ENCODE results near the gene CITED2. TPM values are rescaled to one million over a fixed set of nuclear protein-coding genes. Genes with fewer than 3 reads are reported as not detected.

Gene CITED2
- total RNA-seq, 1 donor from 2014 or later, result 222 TPM

DNA sequence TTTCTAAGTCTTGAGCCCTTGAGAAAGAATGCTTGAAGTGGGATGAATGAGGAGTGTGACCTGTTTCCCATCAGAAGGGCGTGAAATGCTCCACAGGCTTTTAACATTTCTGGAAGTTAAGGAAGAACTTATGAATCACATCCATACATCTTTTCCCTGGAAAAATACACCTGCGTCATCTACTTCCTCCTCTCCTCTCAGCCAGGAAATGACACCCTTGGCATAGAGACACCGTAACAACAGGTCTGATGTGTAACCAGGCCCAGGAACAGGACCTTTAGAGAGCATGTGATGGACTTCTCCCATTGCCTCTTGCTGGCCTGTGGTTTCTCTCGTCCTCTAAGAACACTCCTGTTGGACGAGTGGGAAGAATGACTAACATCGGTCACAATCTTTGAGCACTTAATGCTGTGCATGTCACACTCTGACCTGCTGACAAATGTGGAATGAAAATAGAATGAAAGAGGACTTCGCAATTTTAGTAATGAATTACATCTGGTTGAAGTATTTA, 28.5 kb upstream of the CITED2 start:
- Histone ChIP-seq H3K9ac (no peak overlapping the region), H3K4me3 (no peak overlapping the region), H4K20me1 (ENCODE audit: low read depth) (no peaks in the 10 kb centered on the region), H3K4me1 (no peaks in the 10 kb centered on the region), H3K79me2 (ENCODE audit: low read depth) (no peaks in the 10 kb centered on the region), H2AFZ (replicated peaks) (no peak overlapping the region), H3K36me3 (no peaks in the 10 kb centered on the region), H3K27me3 (no peaks in the 10 kb centered on the region), H3K27ac (no peak overlapping the region), H3K4me2 (no peak overlapping the region), H3K9me3 (ENCODE audit: low read depth) (no peaks in the 10 kb centered on the region), H3F3A (ENCODE audit: low read depth) (no peaks in the 10 kb centered on the region)
- no peak for TF ChIP-seq EZH2phosphoT487 (IDR thresholded peaks at IDR 0.05)
- TF ChIP-seq, protein P1, sequence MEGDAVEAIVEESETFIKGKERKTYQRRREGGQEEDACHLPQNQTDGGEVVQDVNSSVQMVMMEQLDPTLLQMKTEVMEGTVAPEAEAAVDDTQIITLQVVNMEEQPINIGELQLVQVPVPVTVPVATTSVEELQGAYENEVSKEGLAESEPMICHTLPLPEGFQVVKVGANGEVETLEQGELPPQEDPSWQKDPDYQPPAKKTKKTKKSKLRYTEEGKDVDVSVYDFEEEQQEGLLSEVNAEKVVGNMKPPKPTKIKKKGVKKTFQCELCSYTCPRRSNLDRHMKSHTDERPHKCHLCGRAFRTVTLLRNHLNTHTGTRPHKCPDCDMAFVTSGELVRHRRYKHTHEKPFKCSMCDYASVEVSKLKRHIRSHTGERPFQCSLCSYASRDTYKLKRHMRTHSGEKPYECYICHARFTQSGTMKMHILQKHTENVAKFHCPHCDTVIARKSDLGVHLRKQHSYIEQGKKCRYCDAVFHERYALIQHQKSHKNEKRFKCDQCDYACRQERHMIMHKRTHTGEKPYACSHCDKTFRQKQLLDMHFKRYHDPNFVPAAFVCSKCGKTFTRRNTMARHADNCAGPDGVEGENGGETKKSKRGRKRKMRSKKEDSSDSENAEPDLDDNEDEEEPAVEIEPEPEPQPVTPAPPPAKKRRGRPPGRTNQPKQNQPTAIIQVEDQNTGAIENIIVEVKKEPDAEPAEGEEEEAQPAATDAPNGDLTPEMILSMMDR (IDR thresholded peaks at IDR 0.05), result no peak
- H3K36me3 Mint-ChIP-seq, result no peaks in the 10 kb centered on the region
- H3K4me1 Mint-ChIP-seq, result peaks cover 9% of the 10 kb centered on the region
- H3K27ac Mint-ChIP-seq, result peak overlapping the region; percentile 9
- no peak for DNase-seq (ENCODE audit: low spot score)
- H3K9me3 Mint-ChIP-seq, result no peaks in the 10 kb centered on the region
- peaks cover 8% of the 10 kb centered on the region for H3K27me3 Mint-ChIP-seq (ENCODE audit: insufficient read depth, low read depth)
- no peak overlapping the region for H3K4me3 Mint-ChIP-seq

DNA sequence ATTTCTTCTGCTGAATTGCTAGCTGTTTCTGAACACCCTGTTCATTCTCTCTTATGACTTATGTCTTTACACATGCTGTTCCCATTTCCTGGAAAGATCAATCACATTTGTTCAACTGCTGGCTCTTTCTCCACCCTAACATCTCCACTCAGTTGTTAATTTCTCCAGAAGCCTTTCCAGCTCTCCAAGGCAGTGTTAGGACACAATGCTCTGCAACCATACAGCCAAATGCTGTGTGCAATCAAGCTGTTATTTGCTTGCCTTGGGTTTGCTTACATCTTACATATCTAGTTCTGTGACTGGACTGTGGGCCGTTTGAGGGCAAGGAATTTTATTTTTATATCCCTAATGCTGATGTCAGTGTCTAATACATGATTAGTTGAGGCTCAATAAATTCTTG, 24.2 kb upstream of the CITED2 start:
- Mint-ChIP-seq H3K9me3 (no peaks in the 10 kb centered on the region), H3K36me3 (no peaks in the 10 kb centered on the region), H3K27ac (no peak overlapping the region), H3K4me1 (peaks cover 20% of the 10 kb centered on the region), H3K27me3 (ENCODE audit: insufficient read depth, low read depth) (peaks cover 4% of the 10 kb centered on the region), H3K4me3 (no peak overlapping the region)
- no peak overlapping the region for H3K27ac ChIP-seq
- peaks cover 20% of the 10 kb centered on the region for H3F3A ChIP-seq (ENCODE audit: low read depth)
- DNase-seq (ENCODE audit: low spot score), result no peak
- H3K4me2 ChIP-seq, result no peak overlapping the region
- no peak overlapping the region for H3K9ac ChIP-seq
- H2AFZ ChIP-seq (replicated peaks), result no peak overlapping the region
- TF ChIP-seq EZH2phosphoT487 (IDR thresholded peaks at IDR 0.05), result no peak
- TF ChIP-seq, protein P1 (IDR thresholded peaks at IDR 0.05), result no peak
- TF ChIP-seq EZH2 (IDR thresholded peaks at IDR 0.05), result no peak
- no peaks in the 10 kb centered on the region for H4K20me1 ChIP-seq (ENCODE audit: low read depth)
- no peaks in the 10 kb centered on the region for H3K27me3 ChIP-seq
- H3K4me3 ChIP-seq, result no peak overlapping the region
- no peaks in the 10 kb centered on the region for H3K79me2 ChIP-seq (ENCODE audit: low read depth)
- no peaks in the 10 kb centered on the region for H3K9me3 ChIP-seq (ENCODE audit: low read depth)
- peaks cover 10% of the 10 kb centered on the region for H3K4me1 ChIP-seq
- H3K36me3 ChIP-seq, result no peaks in the 10 kb centered on the region

GRCh38 chr6:139395891-139396301, 21.4 kb upstream of the CITED2 start:
- no peak overlapping the region for H3K27ac ChIP-seq
- Mint-ChIP-seq H3K4me3 (no peak overlapping the region), H3K36me3 (no peaks in the 10 kb centered on the region), H3K27me3 (ENCODE audit: insufficient read depth, low read depth) (peaks cover 3% of the 10 kb centered on the region), H3K4me1 (peaks cover 24% of the 10 kb centered on the region), H3K9me3 (no peaks in the 10 kb centered on the region), H3K27ac (peak overlapping the region; percentile 50)
- no peaks in the 10 kb centered on the region for H3K79me2 ChIP-seq (ENCODE audit: low read depth)
- H3K9me3 ChIP-seq (ENCODE audit: low read depth), result no peaks in the 10 kb centered on the region
- peak; percentile 22 for DNase-seq (ENCODE audit: low spot score)
- peaks cover 10% of the 10 kb centered on the region for H3K4me1 ChIP-seq
- H3K36me3 ChIP-seq, result no peaks in the 10 kb centered on the region
- no peaks in the 10 kb centered on the region for H3K27me3 ChIP-seq
- no peaks in the 10 kb centered on the region for H4K20me1 ChIP-seq (ENCODE audit: low read depth)
- H3F3A ChIP-seq (ENCODE audit: low read depth), result peaks cover 20% of the 10 kb centered on the region
- TF ChIP-seq, protein P1 (IDR thresholded peaks at IDR 0.05), result no peak
- no peak for TF ChIP-seq EZH2phosphoT487 (IDR thresholded peaks at IDR 0.05)
- no peak for TF ChIP-seq EZH2 (IDR thresholded peaks at IDR 0.05)
- H3K4me3 ChIP-seq, result no peak overlapping the region
- H3K9ac ChIP-seq, result no peak overlapping the region
- H2AFZ ChIP-seq (replicated peaks), result peak overlapping the region; percentile 48
- H3K4me2 ChIP-seq, result peak overlapping the region; percentile 31

Measured in neural progenitor cell (in vitro differentiated cells).